ENCODE results near the gene KANSL1. TPM values are rescaled to one million over a fixed set of nuclear protein-coding genes. Genes with fewer than 3 reads are reported as not detected.

Gene KANSL1
- total and polyA plus RNA-seq, 2 experiments from 2014 or later = 49.0 to 206 TPM

DNA sequence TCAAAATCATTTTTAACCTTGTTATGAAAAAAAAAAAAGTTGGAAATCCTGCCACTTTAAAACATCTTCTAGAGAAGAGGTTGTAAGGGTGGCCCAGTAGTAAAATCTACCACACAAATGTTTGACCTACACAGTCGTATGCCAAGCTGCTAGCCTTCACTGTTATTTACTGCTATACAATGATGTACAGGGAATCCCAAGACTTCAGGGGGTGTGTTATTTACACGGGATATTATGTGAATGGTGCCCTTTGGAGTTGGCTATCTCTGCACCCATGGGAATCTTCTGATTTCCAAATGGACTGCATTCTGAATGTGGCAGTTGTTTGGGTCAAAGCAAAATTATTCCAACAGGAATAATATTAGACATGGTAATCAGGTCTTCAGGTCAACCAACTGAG is 148.2 kb downstream of the KANSL1 start (continued):
- TF ChIP-seq, protein P1, sequence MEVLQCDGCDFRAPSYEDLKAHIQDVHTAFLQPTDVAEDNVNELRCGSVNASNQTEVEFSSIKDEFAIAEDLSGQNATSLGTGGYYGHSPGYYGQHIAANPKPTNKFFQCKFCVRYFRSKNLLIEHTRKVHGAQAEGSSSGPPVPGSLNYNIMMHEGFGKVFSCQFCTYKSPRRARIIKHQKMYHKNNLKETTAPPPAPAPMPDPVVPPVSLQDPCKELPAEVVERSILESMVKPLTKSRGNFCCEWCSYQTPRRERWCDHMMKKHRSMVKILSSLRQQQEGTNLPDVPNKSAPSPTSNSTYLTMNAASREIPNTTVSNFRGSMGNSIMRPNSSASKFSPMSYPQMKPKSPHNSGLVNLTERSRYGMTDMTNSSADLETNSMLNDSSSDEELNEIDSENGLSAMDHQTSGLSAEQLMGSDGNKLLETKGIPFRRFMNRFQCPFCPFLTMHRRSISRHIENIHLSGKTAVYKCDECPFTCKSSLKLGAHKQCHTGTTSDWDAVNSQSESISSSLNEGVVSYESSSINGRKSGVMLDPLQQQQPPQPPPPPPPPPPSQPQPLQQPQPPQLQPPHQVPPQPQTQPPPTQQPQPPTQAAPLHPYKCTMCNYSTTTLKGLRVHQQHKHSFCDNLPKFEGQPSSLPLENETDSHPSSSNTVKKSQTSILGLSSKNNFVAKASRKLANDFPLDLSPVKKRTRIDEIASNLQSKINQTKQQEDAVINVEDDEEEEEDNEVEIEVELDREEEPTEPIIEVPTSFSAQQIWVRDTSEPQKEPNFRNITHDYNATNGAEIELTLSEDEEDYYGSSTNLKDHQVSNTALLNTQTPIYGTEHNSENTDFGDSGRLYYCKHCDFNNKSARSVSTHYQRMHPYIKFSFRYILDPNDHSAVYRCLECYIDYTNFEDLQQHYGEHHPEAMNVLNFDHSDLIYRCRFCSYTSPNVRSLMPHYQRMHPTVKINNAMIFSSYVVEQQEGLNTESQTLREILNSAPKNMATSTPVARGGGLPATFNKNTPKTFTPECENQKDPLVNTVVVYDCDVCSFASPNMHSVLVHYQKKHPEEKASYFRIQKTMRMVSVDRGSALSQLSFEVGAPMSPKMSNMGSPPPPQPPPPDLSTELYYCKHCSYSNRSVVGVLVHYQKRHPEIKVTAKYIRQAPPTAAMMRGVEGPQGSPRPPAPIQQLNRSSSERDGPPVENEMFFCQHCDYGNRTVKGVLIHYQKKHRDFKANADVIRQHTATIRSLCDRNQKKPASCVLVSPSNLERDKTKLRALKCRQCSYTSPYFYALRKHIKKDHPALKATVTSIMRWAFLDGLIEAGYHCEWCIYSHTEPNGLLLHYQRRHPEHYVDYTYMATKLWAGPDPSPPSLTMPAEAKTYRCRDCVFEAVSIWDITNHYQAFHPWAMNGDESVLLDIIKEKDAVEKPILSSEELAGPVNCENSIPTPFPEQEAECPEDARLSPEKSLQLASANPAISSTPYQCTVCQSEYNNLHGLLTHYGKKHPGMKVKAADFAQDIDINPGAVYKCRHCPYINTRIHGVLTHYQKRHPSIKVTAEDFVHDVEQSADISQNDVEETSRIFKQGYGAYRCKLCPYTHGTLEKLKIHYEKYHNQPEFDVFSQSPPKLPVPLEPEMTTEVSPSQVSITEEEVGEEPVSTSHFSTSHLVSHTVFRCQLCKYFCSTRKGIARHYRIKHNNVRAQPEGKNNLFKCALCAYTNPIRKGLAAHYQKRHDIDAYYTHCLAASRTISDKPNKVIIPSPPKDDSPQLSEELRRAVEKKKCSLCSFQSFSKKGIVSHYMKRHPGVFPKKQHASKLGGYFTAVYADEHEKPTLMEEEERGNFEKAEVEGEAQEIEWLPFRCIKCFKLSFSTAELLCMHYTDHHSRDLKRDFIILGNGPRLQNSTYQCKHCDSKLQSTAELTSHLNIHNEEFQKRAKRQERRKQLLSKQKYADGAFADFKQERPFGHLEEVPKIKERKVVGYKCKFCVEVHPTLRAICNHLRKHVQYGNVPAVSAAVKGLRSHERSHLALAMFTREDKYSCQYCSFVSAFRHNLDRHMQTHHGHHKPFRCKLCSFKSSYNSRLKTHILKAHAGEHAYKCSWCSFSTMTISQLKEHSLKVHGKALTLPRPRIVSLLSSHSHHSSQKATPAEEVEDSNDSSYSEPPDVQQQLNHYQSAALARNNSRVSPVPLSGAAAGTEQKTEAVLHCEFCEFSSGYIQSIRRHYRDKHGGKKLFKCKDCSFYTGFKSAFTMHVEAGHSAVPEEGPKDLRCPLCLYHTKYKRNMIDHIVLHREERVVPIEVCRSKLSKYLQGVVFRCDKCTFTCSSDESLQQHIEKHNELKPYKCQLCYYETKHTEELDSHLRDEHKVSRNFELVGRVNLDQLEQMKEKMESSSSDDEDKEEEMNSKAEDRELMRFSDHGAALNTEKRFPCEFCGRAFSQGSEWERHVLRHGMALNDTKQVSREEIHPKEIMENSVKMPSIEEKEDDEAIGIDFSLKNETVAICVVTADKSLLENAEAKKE (CRISPR knock-in tag; IDR thresholded peaks at IDR 0.05) = no peak
- TF ChIP-seq POLR2AphosphoS5 (IDR thresholded peaks at IDR 0.05; ENCODE audit: low read depth) = no peak
- no peak for TF ChIP-seq STAT1 (IDR thresholded peaks at IDR 0.05; ENCODE audit: unreplicated experiment)
- no peak for TF ChIP-seq EZH2 (IDR thresholded peaks at IDR 0.05; ENCODE audit: low read depth, unreplicated experiment)
- TF ChIP-seq, protein P2, sequence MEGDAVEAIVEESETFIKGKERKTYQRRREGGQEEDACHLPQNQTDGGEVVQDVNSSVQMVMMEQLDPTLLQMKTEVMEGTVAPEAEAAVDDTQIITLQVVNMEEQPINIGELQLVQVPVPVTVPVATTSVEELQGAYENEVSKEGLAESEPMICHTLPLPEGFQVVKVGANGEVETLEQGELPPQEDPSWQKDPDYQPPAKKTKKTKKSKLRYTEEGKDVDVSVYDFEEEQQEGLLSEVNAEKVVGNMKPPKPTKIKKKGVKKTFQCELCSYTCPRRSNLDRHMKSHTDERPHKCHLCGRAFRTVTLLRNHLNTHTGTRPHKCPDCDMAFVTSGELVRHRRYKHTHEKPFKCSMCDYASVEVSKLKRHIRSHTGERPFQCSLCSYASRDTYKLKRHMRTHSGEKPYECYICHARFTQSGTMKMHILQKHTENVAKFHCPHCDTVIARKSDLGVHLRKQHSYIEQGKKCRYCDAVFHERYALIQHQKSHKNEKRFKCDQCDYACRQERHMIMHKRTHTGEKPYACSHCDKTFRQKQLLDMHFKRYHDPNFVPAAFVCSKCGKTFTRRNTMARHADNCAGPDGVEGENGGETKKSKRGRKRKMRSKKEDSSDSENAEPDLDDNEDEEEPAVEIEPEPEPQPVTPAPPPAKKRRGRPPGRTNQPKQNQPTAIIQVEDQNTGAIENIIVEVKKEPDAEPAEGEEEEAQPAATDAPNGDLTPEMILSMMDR (conservative IDR thresholded peaks at IDR 0.05; ENCODE audit: low read depth in 2 of 2) = no peak
- TF ChIP-seq CREB1 (CRISPR knock-in tag; IDR thresholded peaks at IDR 0.05; ENCODE audit: low read depth) = no peak
- no peak for TF ChIP-seq JUNB (IDR thresholded peaks at IDR 0.05; ENCODE audit: unreplicated experiment)

DNA sequence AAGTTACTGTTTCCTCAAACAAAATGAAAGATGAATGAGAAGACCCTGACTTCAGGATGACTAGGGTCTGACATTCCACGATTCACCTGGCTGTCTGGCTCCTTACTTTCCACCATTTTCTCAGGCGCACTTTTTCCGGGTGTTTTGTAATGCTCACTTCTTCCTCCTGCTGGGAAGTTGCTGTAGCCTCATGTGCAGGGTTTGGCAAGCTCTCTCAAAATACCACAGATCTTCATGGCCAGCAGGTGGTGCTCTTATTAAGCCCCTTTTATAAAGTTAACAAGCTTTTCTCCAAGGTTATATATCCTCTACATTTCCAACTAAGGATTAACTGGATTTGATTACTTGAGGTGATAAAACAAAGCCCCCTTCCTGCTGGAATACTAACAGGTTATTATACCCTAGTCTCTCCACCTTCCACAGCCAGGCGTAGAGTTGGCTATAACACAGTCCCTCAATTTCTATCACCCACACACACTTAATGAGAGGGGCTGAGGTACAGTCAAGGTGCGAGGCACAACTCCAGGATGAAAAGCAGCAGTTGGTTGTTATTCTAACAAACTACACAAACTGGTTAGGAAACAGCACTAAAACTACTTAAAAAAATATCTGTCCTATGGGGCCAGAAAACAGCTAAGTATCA is 148.8 kb downstream of the KANSL1 start:
- Mint-ChIP-seq H3K9me3 (no peaks in the 10 kb centered on the region), H3K27me3 (ENCODE audit: insufficient read depth, low read depth, poor library complexity) (peaks cover 3% of the 10 kb centered on the region), H3K4me3 (no peak overlapping the region), H3K4me1 (peaks cover 18% of the 10 kb centered on the region), H3K36me3 (ENCODE audit: low read depth) (peaks cover 77% of the 10 kb centered on the region), H3K27ac (0 out of 2 replicates have a peak overlapping the region, but pooled peaks have one; percentile 46)
- Histone ChIP-seq H3K9me2 (ENCODE audit: insufficient read depth) (no peaks in the 10 kb centered on the region), H3K27me3 (ENCODE audit: insufficient read depth) (no peaks in the 10 kb centered on the region), H3K4me1 (ENCODE audit: insufficient read depth) (no peaks in the 10 kb centered on the region), H3K79me2 (replicated peaks; ENCODE audit: insufficient read depth) (peaks cover 18% of the 10 kb centered on the region), H3K36me3 (ENCODE audit: insufficient read depth) (peaks cover 44% of the 10 kb centered on the region), H4K20me1 (replicated peaks; ENCODE audit: insufficient read depth) (peaks cover 16% of the 10 kb centered on the region), H3F3A (replicated peaks; ENCODE audit: low read depth) (peaks cover 8% of the 10 kb centered on the region; the same call in 1 of the 2 replicates), H2AFZ (no peak overlapping the region), H3K27ac (ENCODE audit: low read depth) (peak overlapping the region; percentile 55; the same call in 1 of the 2 replicates), H3K4me3 (no peak overlapping the region), H3K4me2 (no peak overlapping the region)
- DNase-seq (ENCODE audit: low spot score) (peak; percentile 96), ATAC-seq (peak; percentile 88)
- TF ChIP-seq, protein P2 (conservative IDR thresholded peaks at IDR 0.05; ENCODE audit: low read depth in 2 of 2) = peak; percentile 80 to 96
- TF ChIP-seq POLR2AphosphoS5 (IDR thresholded peaks at IDR 0.05; ENCODE audit: low read depth) = no peak
